HEK293T (cell line): ENCODE measurements around the gene ATL3.

Experiments
- BHLHE40 ChIP-seq: fragments of 450-650 bp; IDR thresholded peaks from 2 replicates; pipeline ENCODE4 v1.6.1; 2016; ENCODE audit warnings: mild to moderate bottlenecking, moderate library complexity, borderline replicate concordance
- ELF4 ChIP-seq: fragments of 450-650 bp; IDR thresholded peaks from 2 replicates; pipeline ENCODE4 v1.6.1; 2017; ENCODE audit warnings: antibody characterized with exemption
- FOXA1 ChIP-seq: fragments of 450-650 bp; IDR thresholded peaks from 2 replicates; pipeline ENCODE4 v1.6.1; 2016; ENCODE audit warnings: mild to moderate bottlenecking
- FOXM1 ChIP-seq: fragments of 450-650 bp; IDR thresholded peaks from 2 replicates; pipeline ENCODE4 v1.6.1; 2017; ENCODE audit warnings: mild to moderate bottlenecking, borderline replicate concordance
- HDGF ChIP-seq: fragments of 450-650 bp; IDR thresholded peaks from 2 replicates; pipeline ENCODE4 v1.6.1; 2017; ENCODE audit warnings: antibody characterized with exemption, borderline replicate concordance
- L3MBTL2 ChIP-seq: fragments of 450-650 bp; conservative IDR thresholded peaks from 2 replicates; pipeline ENCODE4 v1.6.1; 2016; ENCODE audit warnings: mild to moderate bottlenecking
- LEF1 ChIP-seq: fragments of 450-650 bp; IDR thresholded peaks from 2 replicates; pipeline ENCODE4 v1.6.1; 2017; ENCODE audit warnings: mild to moderate bottlenecking, borderline replicate concordance
- NFRKB ChIP-seq: fragments of 450-650 bp; IDR thresholded peaks from 2 replicates; pipeline ENCODE4 v1.6.1; 2016; ENCODE audit warnings: mild to moderate bottlenecking, moderate library complexity
- PKNOX1 ChIP-seq: fragments of 450-650 bp; IDR thresholded peaks from 2 replicates; pipeline ENCODE4 v1.6.1; 2016
- SP1 ChIP-seq: fragments of 450-650 bp; IDR thresholded peaks from 2 replicates; pipeline ENCODE4 v1.6.1; 2017
- SUZ12 ChIP-seq: fragments of 450-650 bp; IDR thresholded peaks from 2 replicates; pipeline ENCODE4 v1.6.1; 2016; ENCODE audit warnings: mild to moderate bottlenecking
- TARDBP ChIP-seq: fragments of 450-650 bp; IDR thresholded peaks from 2 replicates; pipeline ENCODE4 v1.6.1; 2016
- ZNF384 ChIP-seq: fragments of 450-650 bp; IDR thresholded peaks from 2 replicates; pipeline ENCODE4 v1.6.1; 2016

- TF ChIP-seq BHLHE40 (no peak), FOXA1 (no peak), LEF1 (no peak), FOXM1 (no peak), TARDBP (no peak), ELF4 (no peak), HDGF (no peak), NFRKB (no peak), SP1 (no peak), L3MBTL2 (no peak), SUZ12 (no peak), ZNF384 (no peak), PKNOX1 (no peak)
Observed at GRCh38 chr11:63672156-63672463, 934 bp upstream of the ATL3 start.
